HepG2 (cell line): ENCODE data around the gene UBASH3A. TPM values are rescaled to one million over a fixed set of nuclear protein-coding genes. Genes with fewer than 3 reads are reported as not detected.
A peak's percentile ranks its signal among the peaks of the same experiment; 100 is the strongest.

ENCODE experiments used
- CREM ChIP-seq, 2 experiments: sonication (generic) in 1 of 2; formaldehyde crosslinking in 1 of 2; IDR thresholded peaks; 2 replicates each; pipeline versions ENCODE4 v1.4.0 to v1.6.1; 2016 to 2020; ENCODE audit warnings: antibody characterized with exemption in 1 of 2, mild to moderate bottlenecking in 1 of 2, missing genetic modification reagents in 1 of 2
- DR1 ChIP-seq: sonication (generic); formaldehyde crosslinking; IDR thresholded peaks from 2 replicates; pipeline ENCODE4 v1.8.0; 2021; ENCODE audit warnings: mild to moderate bottlenecking, missing genetic modification reagents, inconsistent platforms
- FOXP1 ChIP-seq, 2 experiments: fragments of 450-650 bp in 1 of 2; IDR thresholded peaks; 2 replicates each; pipeline ENCODE4 v1.6.1; 2017 to 2018; ENCODE audit warnings: antibody characterized with exemption in 1 of 2
- IRX3 ChIP-seq: sonication (generic); formaldehyde crosslinking; IDR thresholded peaks from 2 replicates; pipeline ENCODE4 v1.8.1; 2023; ENCODE audit warnings: mild to moderate bottlenecking, low read depth, missing genetic modification reagents, borderline replicate concordance
- MED1 ChIP-seq: sonication (generic); formaldehyde crosslinking; IDR thresholded peaks from 2 replicates; pipeline ENCODE4 v1.4.0; 2020; ENCODE audit warnings: missing genetic modification reagents
- MXD3 ChIP-seq: IDR thresholded peaks from 2 replicates; pipeline ENCODE4 v1.6.1; 2016; ENCODE audit warnings: mild to moderate bottlenecking, missing biosample characterization, missing genetic modification reagents
- PRMT3 ChIP-seq: sonication (generic); formaldehyde crosslinking; IDR thresholded peaks from 2 replicates; pipeline ENCODE4 v1.8.1; 2022; ENCODE audit warnings: low read depth, mild to moderate bottlenecking, moderate library complexity, missing genetic modification reagents, borderline replicate concordance
- RELA ChIP-seq: sonication (generic); formaldehyde crosslinking; IDR thresholded peaks from 2 replicates; pipeline ENCODE4 v1.4.0; 2020; ENCODE audit warnings: missing genetic modification reagents
- RNF2 ChIP-seq: fragments of 450-650 bp; conservative IDR thresholded peaks from 2 replicates; pipeline ENCODE4 v1.6.1; 2016; ENCODE audit warnings: low read depth
- SOX6 ChIP-seq, 2 experiments: fragments of 450-650 bp in 1 of 2; sonication (generic) in 1 of 2; formaldehyde crosslinking in 1 of 2; IDR thresholded peaks; 2 replicates each; pipeline versions ENCODE4 v1.4.0 to v1.6.1; 2017 to 2020; ENCODE audit warnings: antibody characterized with exemption in 1 of 2, mild to moderate bottlenecking in 1 of 2, missing genetic modification reagents in 1 of 2
- SP4 ChIP-seq: sonication (generic); formaldehyde crosslinking; IDR thresholded peaks from 2 replicates; pipeline ENCODE4 v1.8.1; 2023; ENCODE audit warnings: mild to moderate bottlenecking, missing genetic modification reagents
- STAG1 ChIP-seq: sonication (generic); formaldehyde crosslinking; IDR thresholded peaks from 2 replicates; pipeline ENCODE4 v1.4.0; 2020; ENCODE audit warnings: missing genetic modification reagents
- TFAP4 ChIP-seq: sonication (generic); IDR thresholded peaks from 2 replicates; pipeline ENCODE4 v1.6.1; 2016; ENCODE audit warnings: low read depth, borderline replicate concordance
- ZEB1 ChIP-seq: IDR thresholded peaks from 2 replicates; pipeline ENCODE4 v1.6.1; 2012; ENCODE audit warnings: mild to moderate bottlenecking, low read depth, inconsistent platforms; ENCODE audit not compliant: insufficient replicate concordance
- ZNF18 ChIP-seq: sonication (generic); formaldehyde crosslinking; IDR thresholded peaks from 2 replicates; pipeline ENCODE4 v1.8.0; 2022; ENCODE audit warnings: mild to moderate bottlenecking, missing genetic modification reagents; ENCODE audit not compliant: insufficient replicate concordance
- ZNF513 ChIP-seq: sonication (generic); formaldehyde crosslinking; conservative IDR thresholded peaks from 2 replicates; pipeline ENCODE4 v1.5.0; 2020; ENCODE audit warnings: missing genetic modification reagents
- ZNF780A ChIP-seq: sonication (generic); formaldehyde crosslinking; IDR thresholded peaks from 2 replicates; pipeline ENCODE4 v1.8.0; 2022; ENCODE audit warnings: mild to moderate bottlenecking, missing genetic modification reagents, moderate library complexity
- ZXDC ChIP-seq: sonication (generic); formaldehyde crosslinking; IDR thresholded peaks from 2 replicates; pipeline ENCODE4 v1.5.0; 2020; ENCODE audit warnings: mild to moderate bottlenecking, missing genetic modification reagents
- polyA plus RNA-seq, 8 experiments: library from polyadenylated mRNA; depleted of rRNA in 3 of 8; stranded (reverse) in 7 of 8; unstranded in 1 of 8; fragments of >200 nt; fragmentation: Illumina TruSeq in 4 of 8; extraction: Trizol in 4 of 8; gene quantifications; 2 replicates each; pipeline versions ENCODE4 v1.2.1 to v1.2.3, GENCODE V29; 2011 to 2016; ENCODE audit warnings: low read depth in 4 of 8, missing spikeins in 1 of 8, mixed read lengths in 1 of 8; ENCODE audit not compliant: insufficient read depth in 1 of 8
- total RNA-seq, 5 experiments: library from RNA; depleted of rRNA; stranded (reverse); fragments of >200 nt; fragmentation: Illumina TruSeq; extraction: Trizol; gene quantifications; 2 replicates each; pipeline ENCODE4 v1.2.3, GENCODE V29; 2016; ENCODE audit warnings: low read depth in 1 of 5

UBASH3A gene
- total and polyA plus RNA-seq, 2 of the 13 experiments (the other 11 are each of a cell fraction or from before 2014, with no cell fraction given): not detected

GRCh38 chr21:42392731-42393442 lies 10.8 kb upstream of the UBASH3A start (continued):
- no peak for TF ChIP-seq ZNF780A (CRISPR knock-in tag)
- TF ChIP-seq RELA (CRISPR knock-in tag): no peak
- no peak for TF ChIP-seq ZXDC (CRISPR knock-in tag)
- no peak for TF ChIP-seq CREM (IDR thresholded peaks at IDR 0.05)
- TF ChIP-seq CREM (CRISPR knock-in tag; IDR thresholded peaks at IDR 0.05): no peak
- no peak for TF ChIP-seq FOXP1 (IDR thresholded peaks at IDR 0.05)
- 0 out of 2 replicates have a peak, but pooled peaks have one; percentile 12 for TF ChIP-seq FOXP1 (CRISPR knock-in tag; IDR thresholded peaks at IDR 0.05)
- TF ChIP-seq ZNF18 (CRISPR knock-in tag): no peak
- no peak for TF ChIP-seq DR1 (CRISPR knock-in tag)
- no peak for TF ChIP-seq RNF2
- no peak for TF ChIP-seq ZNF513 (CRISPR knock-in tag)
- TF ChIP-seq PRMT3 (CRISPR knock-in tag): no peak
- peak; percentile 97 for TF ChIP-seq TFAP4
- no peak for TF ChIP-seq IRX3 (CRISPR knock-in tag)
- TF ChIP-seq SP4 (CRISPR knock-in tag): no peak
- TF ChIP-seq STAG1 (CRISPR knock-in tag): no peak
- TF ChIP-seq ZEB1: no peak
- TF ChIP-seq MED1: 0 out of 2 replicates have a peak, but pooled peaks have one; percentile 35
- no peak for TF ChIP-seq MXD3 (CRISPR knock-in tag)
- no peak for TF ChIP-seq SOX6 (IDR thresholded peaks at IDR 0.05)
- 0 out of 2 replicates have a peak, but pooled peaks have one; percentile 19 for TF ChIP-seq SOX6 (CRISPR knock-in tag; IDR thresholded peaks at IDR 0.05)
